BJ (cell line): ENCODE results near the gene TFAP2E. TPM values are rescaled to one million over a fixed set of nuclear protein-coding genes. Genes with fewer than 3 reads are reported as not detected.

Source experiments
- CTCF ChIA-PET: fragments of 350-600 bp; formaldehyde crosslinking; extraction: SDS; loops from one replicate; lab custom pipeline; 2021; ENCODE audit warnings: antibody characterized with exemption, inconsistent platforms; lab: Yijun Ruan, JAX
- POLR2A ChIA-PET: fragments of 300-600 bp; sonication (Branson Sonifier 250); formaldehyde crosslinking; extraction: SDS; loops from one replicate; lab custom pipeline; 2021; ENCODE audit warnings: antibody characterized with exemption; lab: Charles Lee
- DNase-seq: peaks from one replicate; pipeline ENCODE4 v3.0.0-alpha.2; 2011; ENCODE audit warnings: low read depth
- H3K27me3 ChIP-seq: 2 replicates; pipeline ENCODE4 v1.6.0; 2011; ENCODE audit warnings: low read length; ENCODE audit not compliant: control insufficient read depth, insufficient read depth
- H3K36me3 ChIP-seq: 2 replicates; pipeline ENCODE4 v1.5.1; 2011; ENCODE audit warnings: low read length; ENCODE audit not compliant: control insufficient read depth, insufficient read depth
- H3K4me3 ChIP-seq: 2 replicates; pipeline ENCODE4 v1.5.1; 2011; ENCODE audit warnings: low read depth, mild to moderate bottlenecking, control low read depth, low read length
- polyA plus RNA-seq: library from polyadenylated mRNA; depleted of rRNA; stranded (reverse); fragments of >200 nt; gene quantifications from 2 replicates; pipeline ENCODE4 v1.2.3, GENCODE V29; 2011
- TF ChIP-seq, protein P1 (sequence below): IDR thresholded peaks from 2 replicates; pipeline ENCODE4 v1.5.1; 2011; ENCODE audit warnings: low read depth, mild to moderate bottlenecking, control low read depth, inconsistent platforms, low read length, moderate library complexity; ENCODE audit not compliant: insufficient read depth

TFAP2E gene
- polyA plus RNA-seq, 1 experiment = 0.07 TPM

DNA sequence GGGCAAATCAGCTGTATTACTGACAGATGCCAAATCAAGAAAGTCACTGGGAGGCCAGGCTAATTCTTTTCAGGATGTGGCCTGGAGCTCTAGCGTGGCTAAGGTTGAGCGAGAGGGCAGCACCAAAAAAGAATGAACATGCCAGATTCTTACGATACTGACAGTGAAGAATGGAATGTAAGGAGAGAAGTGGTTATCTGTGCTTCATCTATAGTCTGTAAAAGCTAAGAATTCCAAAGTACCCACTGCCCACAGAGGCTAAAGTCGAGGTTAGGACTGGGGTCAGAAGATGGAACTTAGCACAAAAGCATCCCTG, 32.7 kb downstream of the TFAP2E start:
- CTCF ChIA-PET = interaction anchor here (1.1 to 2.1 kb wide), 5 partner anchors 16 to 155 kb away, joined by 3 to 8 read pairs (median 5); partner anchors contain the start of gene TFAP2E

DNA sequence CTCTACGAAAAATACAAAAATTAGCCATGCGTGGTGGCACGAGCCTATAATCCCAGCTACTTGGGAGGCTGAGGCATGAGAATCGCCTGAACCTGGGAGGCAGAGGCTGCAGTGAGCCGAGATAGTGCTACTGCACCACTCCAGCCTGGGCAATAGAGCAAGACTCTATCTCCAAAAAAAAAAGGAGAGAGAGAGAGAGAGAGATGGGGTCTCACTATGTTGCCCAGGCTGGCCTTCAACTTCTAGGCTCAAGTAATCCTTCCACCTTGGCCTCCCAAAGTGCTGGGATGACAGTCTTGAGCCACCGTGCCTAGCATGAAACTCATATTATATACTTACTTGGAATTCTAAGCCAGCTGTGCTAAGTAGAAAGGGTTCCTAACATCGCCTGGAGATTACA, 38.5 kb downstream of the TFAP2E start:
- Histone ChIP-seq H3K4me3 (no peak overlapping the region), H3K27me3 (no peaks in the 10 kb centered on the region), H3K36me3 (peaks cover 5% of the 10 kb centered on the region)
- ChIA-PET CTCF (no interaction called here), POLR2A (no interaction called here)
- TF ChIP-seq, protein P1, sequence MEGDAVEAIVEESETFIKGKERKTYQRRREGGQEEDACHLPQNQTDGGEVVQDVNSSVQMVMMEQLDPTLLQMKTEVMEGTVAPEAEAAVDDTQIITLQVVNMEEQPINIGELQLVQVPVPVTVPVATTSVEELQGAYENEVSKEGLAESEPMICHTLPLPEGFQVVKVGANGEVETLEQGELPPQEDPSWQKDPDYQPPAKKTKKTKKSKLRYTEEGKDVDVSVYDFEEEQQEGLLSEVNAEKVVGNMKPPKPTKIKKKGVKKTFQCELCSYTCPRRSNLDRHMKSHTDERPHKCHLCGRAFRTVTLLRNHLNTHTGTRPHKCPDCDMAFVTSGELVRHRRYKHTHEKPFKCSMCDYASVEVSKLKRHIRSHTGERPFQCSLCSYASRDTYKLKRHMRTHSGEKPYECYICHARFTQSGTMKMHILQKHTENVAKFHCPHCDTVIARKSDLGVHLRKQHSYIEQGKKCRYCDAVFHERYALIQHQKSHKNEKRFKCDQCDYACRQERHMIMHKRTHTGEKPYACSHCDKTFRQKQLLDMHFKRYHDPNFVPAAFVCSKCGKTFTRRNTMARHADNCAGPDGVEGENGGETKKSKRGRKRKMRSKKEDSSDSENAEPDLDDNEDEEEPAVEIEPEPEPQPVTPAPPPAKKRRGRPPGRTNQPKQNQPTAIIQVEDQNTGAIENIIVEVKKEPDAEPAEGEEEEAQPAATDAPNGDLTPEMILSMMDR = no peak
- no peak for DNase-seq

More for the DNA sequence above, 32.7 kb downstream of the TFAP2E start:
- POLR2A ChIA-PET = no interaction called here
- peaks cover 10% of the 10 kb centered on the region for H3K36me3 ChIP-seq
- peak; percentile 26 for DNase-seq
- TF ChIP-seq, protein P1 = no peak
- H3K4me3 ChIP-seq = no peak overlapping the region
- no peaks in the 10 kb centered on the region for H3K27me3 ChIP-seq

DNA sequence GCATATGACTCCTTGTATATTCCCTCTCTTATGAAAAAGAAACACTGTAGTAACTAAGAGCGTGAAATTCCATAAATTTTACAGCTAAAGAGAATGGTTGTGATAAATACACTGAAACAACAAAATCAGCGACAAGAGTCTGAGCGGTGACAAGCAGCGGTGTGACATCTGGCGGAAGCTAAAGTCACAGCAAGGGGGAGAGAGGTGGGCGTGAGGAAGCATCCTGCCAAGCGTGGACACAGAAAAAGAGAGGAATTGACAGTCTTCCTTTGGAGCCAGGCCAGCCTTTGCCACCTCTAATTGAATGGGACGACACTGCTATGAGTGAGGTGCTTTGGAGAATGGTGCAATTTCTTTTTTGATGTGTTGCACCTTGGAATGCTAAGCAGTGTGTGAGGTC, 42.3 kb downstream of the TFAP2E start:
- Histone ChIP-seq H3K27me3 (no peaks in the 10 kb centered on the region), H3K4me3 (no peak overlapping the region), H3K36me3 (peaks cover 1% of the 10 kb centered on the region)
- DNase-seq = no peak
- TF ChIP-seq, protein P1 = no peak
- CTCF ChIA-PET = interaction anchor here (0.7 kb wide), 1 partner anchor 13 kb away, joined by 4 read pairs; no protein-coding TSS in a partner anchor
- POLR2A ChIA-PET = no interaction called here

DNA sequence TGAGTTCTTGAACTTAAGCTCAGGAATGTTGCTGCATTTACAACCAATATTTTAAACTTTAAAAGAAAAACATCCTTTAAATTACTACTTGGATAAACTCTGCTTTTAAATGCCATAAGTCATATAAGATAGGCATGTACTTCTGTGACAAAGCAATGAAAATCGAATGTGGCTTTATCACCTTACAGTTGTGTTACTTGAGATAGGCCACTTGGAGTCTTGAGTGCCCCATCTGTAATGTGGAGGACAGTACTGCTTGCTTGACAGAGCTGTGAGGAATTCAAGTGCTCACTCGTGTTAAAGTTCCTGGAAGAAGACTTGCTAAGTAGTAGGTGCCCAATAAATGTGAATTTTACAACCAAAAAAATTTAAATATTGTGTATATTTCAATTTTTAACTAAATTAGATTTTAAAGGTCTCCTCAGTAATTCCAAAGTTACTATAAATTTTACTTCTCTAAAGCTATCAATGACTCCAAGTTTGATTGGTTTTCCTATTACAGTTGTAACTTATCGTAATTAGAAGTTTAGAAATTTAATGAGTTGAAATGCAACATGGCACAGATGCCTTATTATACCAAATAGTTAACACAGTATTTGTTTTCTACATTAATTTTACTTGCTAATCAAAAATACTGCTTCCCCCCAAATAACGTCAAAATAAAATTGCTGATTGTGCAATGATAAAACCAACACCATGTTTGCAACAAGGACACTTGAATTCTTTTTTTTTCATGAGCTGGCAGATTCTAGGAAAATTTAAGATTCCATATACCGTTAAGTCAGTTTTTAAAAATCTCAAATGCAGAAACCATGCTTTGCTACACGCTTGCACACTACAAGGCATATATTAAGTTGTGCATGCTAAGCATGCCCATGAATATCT, 46.4 kb downstream of the TFAP2E start:
- H3K36me3 ChIP-seq = peaks cover 4% of the 10 kb centered on the region
- TF ChIP-seq, protein P1 = no peak
- no peaks in the 10 kb centered on the region for H3K27me3 ChIP-seq
- POLR2A ChIA-PET = no interaction called here
- CTCF ChIA-PET = interaction anchor here (0.9 to 1.4 kb wide), 2 partner anchors 10 to 22 kb away, joined by 3 to 7 read pairs; no protein-coding TSS in a partner anchor
- DNase-seq = no peak
- H3K4me3 ChIP-seq = no peak overlapping the region

DNA sequence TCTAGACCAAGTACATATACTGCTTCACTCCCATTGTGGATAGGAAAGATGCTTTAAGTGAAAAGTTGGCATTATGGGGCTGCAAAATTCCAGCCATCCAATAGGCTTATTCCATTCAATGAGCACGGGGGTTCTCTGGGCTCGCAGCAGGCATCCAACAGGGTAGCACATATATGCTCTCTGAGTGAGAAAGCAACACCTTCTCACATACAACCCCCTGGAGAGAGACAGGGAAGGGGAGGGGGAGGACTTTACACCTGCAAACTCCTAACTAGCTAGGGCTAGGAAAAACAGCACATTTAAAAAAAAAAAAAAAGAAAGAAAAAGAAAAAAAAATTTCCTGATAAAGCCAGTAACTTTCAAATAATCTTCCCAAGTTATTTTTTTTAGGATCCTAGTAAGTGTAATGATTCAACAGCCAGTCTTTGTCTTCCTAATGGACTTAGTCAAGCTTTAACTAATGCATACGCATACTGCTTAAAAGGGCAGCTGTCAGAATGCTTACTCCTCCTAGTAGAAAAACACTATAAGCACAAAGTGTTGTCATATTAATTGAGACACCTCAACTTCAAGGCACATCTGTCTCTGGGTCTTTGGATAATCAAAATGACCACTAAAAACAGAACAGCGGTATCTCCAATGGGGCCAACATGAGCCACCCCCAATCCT, 49.5 kb downstream of the TFAP2E start:
- H3K27me3 ChIP-seq = no peaks in the 10 kb centered on the region
- ChIA-PET POLR2A (no interaction called here), CTCF (no interaction called here)
- TF ChIP-seq, protein P1 = no peak
- H3K36me3 ChIP-seq = peaks cover 5% of the 10 kb centered on the region
- H3K4me3 ChIP-seq = no peak overlapping the region
- no peak for DNase-seq
